GM21717 (cell line): ENCODE results near the gene C4orf50.
"Not testable (repeated sequence)": the region's sequence is repeated elsewhere in the genome, so short reads cannot be mapped to it uniquely, and the experiment has no call there.

Experiments used
- ATAC-seq: cut with Tn5 transposase; IDR thresholded peaks from one replicate; pipeline ENCODE4 v1.9.1; 2021; ENCODE audit warnings: mild to moderate bottlenecking, moderate library complexity; ENCODE audit not compliant: unreplicated experiment

C4orf50 gene

GRCh38 chr4:5995901-5996623, 22.2 kb downstream of the C4orf50 start:
- no peak for ATAC-seq

DNA sequence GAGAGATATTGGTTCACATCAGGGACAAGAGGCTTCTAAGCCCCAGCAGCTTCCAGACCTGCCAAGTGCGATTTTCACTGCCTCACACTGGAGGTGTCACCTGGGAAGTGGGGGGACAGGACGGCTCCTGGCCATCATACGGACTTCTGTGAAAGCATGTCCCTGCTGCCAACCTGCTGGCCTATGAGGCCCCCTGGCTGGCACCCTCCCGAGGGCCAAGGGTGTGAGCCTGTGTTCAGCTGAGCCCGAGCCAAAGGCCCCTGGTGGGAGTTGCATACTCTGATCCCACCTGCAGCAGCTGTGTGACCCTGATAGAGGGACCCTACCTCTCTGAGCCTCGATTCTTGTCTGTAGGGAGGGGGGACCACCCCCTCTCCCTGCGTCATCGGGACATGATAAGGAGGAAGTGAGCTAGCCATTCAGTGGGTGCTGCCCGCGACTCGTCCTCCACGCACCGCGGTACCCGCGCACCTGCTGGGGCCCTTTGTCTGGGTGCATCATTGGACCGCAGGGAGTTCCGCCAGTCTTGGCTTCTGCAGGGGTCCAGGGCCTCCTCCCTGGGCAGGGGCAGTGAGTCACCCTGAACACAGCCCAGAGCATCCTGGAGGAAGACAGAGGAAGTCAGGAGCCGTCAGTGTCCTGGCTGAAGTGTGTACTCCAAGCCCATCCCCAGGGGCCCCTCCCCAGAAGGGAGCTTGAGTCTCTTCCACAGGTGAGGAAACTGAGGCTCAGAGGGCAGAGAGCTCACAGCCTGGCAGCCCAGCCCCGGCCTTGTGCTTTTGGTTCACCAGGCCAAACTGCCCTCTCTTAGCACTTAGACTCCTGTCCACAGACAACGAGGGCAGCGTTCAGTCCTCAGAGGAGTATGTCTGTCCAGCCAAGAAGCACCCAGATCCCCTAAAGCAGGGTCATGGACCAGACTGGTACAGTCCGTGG, 24.1 kb downstream of the C4orf50 start:
- ATAC-seq: no peak

- not testable (repeated sequence) for ATAC-seq
These were observed 24.9 kb downstream of the C4orf50 start for GRCh38 chr4:5993346-5993745.

- no peak for ATAC-seq
These were observed 25.4 kb downstream of the C4orf50 start for GRCh38 chr4:5992828-5993321.

DNA sequence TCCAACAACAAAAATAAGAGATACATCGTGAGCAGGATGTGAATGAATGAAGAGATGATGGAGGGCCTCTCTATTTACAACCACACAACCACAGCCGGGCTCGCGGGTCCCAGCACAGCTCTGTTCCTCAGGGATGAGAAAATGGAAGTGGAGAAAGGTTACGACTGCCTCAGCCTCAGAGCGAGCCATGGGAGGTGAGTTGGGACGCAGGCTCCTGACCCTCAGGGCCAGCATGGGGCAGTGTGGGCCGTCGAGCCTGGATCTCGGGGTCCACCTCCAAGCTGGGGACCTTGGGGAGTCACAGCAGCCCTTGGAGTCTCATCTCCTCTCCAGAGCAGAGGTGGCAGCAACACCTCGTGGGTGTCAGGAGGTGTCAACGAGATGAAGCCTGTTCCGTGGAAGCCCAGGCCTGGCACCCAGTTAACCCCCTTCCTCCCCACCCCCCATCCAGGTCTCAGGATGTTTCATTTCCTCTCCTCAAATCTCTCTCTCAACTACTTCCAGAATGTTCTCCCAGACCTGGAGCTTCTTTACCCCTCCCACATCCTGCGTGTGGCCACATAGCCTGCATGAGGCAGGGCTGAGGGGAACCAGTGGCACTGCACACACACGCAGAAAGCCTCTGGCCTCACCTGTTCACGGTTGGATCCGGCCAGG, 25.9 kb downstream of the C4orf50 start:
- ATAC-seq: no peak

GRCh38 chr4:5991405-5991804, 26.8 kb downstream of the C4orf50 start:
- no peak for ATAC-seq

DNA sequence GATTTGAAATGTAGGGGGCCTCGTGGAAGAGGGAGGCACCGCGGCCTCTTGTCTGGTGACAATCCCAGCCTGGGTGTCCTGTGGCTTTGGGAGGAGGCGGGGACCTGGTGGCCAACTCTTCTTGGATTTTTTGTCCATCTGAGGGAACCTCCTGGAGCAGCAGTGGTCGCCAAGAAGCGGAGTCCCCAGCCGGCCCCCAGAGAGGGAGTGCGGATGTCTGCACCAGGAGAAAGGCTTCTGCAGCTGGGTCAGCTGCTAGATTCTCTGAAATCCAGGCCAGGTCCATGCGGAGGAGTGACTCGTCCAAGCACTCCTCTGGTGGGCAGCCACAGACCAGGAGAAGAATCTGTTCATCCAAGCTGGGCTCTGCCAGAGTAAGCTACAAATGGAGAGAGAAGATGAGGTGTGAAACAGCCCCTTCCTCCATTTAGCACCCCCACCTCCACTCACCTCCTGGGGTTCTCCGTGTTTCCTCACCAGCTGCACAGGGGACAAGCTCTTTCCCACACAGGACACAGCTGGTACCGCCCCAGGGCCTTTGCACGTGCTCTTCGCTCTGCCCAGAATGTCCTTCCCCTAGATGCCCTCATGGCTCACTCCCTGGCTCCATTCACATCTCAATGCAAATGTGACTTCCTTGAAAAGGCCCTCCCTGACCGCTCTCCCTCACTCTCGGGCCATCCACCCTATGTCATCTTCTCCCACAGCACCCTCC, 27.6 kb downstream of the C4orf50 start:
- ATAC-seq: no peak

GRCh38 chr4:5989236-5990225, 28.7 kb downstream of the C4orf50 start:
- ATAC-seq: no peak

DNA sequence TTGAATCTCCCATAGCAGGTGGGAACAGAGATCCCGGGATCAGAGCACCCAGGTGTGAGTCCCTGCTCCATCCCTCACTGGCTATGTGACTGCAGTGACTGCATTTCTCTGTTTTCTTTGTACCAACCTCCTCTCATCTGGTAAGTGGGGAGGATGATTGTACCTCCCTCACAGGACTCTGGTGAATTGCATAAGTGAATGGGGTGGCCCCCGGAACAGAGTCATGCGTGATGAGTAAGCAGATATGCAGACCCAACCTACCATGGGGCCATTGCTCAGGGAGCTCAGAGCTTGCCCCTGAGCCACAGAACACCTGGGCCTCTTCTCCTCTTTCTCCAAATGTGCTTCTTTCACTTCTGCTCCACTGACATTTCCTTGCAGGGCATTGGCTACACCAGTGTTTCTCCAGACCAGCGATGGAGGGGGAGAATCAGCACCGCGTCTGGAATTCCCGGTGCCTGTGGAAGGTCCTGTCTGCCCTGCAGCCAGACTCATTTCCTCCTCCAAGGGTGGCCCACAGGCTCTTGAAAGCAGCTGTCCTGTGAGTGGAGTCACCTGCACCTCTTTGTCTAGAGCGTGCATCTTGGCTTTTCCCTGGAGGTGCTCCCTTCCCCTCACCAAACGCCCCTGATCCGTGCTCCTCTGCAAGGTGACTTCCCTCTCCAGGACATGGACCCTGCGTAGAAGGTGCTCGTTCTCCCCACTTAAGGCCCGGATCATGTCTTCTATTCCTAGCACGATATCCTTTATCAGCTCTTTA, 30.0 kb downstream of the C4orf50 start:
- ATAC-seq: no peak

DNA sequence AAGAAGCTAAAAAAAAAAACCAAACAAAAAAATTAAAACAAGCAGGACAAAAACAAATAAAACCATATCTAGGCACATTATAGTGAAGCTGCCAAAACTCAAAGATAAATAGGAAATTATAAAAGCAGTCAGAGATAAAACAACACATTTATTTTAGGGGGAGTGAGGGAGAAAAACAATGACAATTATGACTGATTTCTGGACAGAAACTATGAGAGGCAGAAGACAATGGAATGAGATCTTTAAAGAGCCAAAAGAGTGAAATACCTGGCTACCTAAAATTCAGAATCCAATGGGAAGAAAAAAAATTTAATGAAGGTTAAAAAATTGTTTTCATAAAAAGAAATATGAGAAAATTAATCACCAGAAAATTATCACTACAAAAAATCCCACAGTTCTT, 33.4 kb downstream of the C4orf50 start:
- ATAC-seq: no peak

- ATAC-seq: no peak
These were observed 35.9 kb downstream of the C4orf50 start for GRCh38 chr4:5982156-5982973.

DNA sequence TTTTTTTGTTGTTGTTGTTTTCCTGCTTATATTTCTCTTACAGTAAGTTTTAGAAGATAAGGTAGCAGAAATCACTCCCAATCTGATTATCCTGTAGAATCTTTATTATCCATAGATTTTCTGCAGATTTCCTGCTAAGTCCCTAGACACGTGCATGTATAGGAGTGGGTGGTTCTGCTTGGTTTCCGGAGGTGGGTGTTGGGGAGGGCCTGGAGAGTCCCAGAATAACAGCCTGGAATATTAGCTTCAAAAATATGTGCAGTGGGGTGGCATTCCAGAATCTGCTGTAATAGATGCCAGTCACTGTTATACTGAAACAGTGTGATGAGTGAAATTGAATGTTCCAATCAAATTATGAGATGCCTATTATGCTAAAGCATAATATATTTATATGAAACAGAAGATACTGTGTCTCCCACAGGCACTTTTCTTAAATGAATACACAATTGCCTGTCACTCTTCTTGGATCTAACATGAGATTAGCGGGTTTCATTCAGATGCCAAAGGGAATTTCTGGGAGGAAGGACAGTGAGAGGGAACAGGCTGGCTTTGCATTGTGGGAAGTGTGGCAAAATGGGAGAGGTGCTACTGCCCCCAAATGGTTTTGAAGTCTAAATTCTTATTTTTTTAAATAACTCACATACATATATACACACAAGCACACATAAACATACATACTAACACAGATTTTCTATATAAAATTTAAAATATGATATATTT, 37.6 kb downstream of the C4orf50 start:
- no peak for ATAC-seq

DNA sequence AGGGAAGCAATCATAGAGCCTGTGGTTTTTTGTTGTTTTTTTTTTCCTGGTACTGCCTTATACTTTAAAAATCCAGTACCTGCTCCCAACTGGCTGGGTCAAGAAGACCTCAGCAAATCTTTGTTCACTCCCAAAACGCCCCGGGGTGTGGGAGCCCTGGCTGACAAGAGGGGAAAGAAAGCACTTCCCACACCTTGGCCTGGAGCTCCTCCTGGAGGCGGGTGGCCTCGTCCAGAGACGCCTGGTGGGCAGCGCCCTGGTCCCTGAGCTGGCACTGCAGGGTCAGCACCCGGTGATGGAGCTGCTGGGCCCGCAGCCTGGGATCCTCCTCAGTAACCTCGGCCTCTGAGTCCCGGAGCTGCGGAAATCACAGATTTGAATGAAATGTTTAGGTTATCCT, 38.2 kb downstream of the C4orf50 start:
- no peak for ATAC-seq

- ATAC-seq: no peak
These were observed 41.3 kb downstream of the C4orf50 start for GRCh38 chr4:5976921-5977320.

GRCh38 chr4:5976431-5976830, 41.8 kb downstream of the C4orf50 start:
- ATAC-seq: no peak

- ATAC-seq: no peak
These were observed 43.9 kb downstream of the C4orf50 start for GRCh38 chr4:5974321-5974720.

- no peak for ATAC-seq
These were observed 44.6 kb downstream of the C4orf50 start for GRCh38 chr4:5973486-5974220.
